Motor neuron (in vitro differentiated cells): ENCODE data around the gene ARHGAP21. TPM values are rescaled to one million over a fixed set of nuclear protein-coding genes. Genes with fewer than 3 reads are reported as not detected.
A peak's percentile ranks its signal among the peaks of the same experiment; 100 is the strongest.
"Not testable (repeated sequence)": the region's sequence is repeated elsewhere in the genome, so short reads cannot be mapped to it uniquely, and the experiment has no call there.

ENCODE experiments used
- ATAC-seq, 8 experiments: fragments of 200-7000 bp; cut with Tn5 transposase; replicated peaks in 6 of 8; 2 replicates each; pipeline ENCODE4 v1.8.0; 2021; ENCODE audit warnings: mild to moderate bottlenecking in 8 of 8, moderate library complexity in 8 of 8
- H3K27ac ChIP-seq, 2 donors: fragments of 250-450 bp; sonication (Bioruptor Pico); 2 replicates each; pipeline ENCODE4 v1.9.0; 2021; ENCODE audit warnings: antibody characterized with exemption in 2 of 2, mild to moderate bottlenecking in 2 of 2, moderate library complexity in 1 of 2
- H3K4me1 ChIP-seq, 2 donors: fragments of 250-450 bp; sonication (Bioruptor Pico); replicated peaks in 1 of 2; 2 replicates each; pipeline ENCODE4 v1.6.1; 2021; ENCODE audit warnings: antibody characterized with exemption in 2 of 2, mild to moderate bottlenecking in 2 of 2, moderate library complexity in 1 of 2
- H3K4me3 ChIP-seq, 5 donors: fragments of 250-450 bp; sonication (Bioruptor Pico); 2 replicates each; pipeline ENCODE4 v1.9.0; 2021; ENCODE audit warnings: antibody characterized with exemption in 5 of 5, mild to moderate bottlenecking in 5 of 5, moderate library complexity in 4 of 5
- WGBS, 10 experiments: fragments of 450-650 bp; shearing (Covaris generic); methylation state at CpG; one replicate each; pipeline ENCODE4 v1.0.0; 2022; 5-methylcytosine and 5-hydroxymethylcytosine counted together
- in situ Hi-C, 9 experiments: fragments of 400-800 bp; cut with MboI; loops; one replicate each; pipeline ENCODE4 v1.15.0; 2021; ENCODE audit warnings: low sequenced_read_pairs in 9 of 9, low pct_unique_long_range_greater_than_20kb in 2 of 9; ENCODE audit not compliant: unreplicated experiment in 9 of 9
- total RNA-seq, 8 experiments: library from RNA; unstranded; fragments of 300-600 nt; gene quantifications; 2 replicates each; pipeline versions ENCODE4 v1.2.3 to v1.2.4, GENCODE V29; 2022

ARHGAP21 gene
- total RNA-seq, 8 experiments from 2014 or later: 73.0 to 94.1 (median 83.2) TPM

DNA sequence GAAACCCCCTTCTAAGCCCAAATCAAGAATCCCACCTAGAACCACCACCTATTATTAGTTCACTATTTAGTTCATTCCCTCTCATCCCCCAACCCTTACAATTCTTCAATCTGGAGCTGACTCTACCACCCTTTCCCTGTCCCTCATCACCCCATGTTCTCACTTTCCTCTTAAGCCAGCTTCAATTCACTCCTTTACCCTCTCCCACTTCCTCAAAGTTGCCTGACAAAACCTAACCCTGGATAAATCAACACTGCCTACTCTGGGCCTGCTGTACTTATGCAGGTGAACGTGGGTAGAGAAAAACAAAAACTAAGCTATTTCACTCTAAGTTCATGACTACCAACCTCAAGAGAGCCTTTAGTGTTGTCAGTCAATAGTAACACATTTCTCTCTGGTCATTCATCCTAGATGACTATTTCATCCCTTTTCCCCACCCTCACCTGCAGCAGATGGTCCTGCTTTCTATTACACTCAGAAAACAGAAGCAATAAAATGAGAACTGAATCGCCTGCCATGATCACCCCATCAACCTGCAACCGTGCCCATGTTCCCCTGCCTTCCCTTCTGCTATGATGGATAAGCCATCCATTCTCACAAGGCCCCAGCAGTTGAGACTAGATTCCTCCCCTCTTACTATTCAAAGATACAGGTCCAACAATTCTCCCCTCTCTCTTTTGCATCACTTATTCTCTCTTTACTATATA lies 52.6 kb downstream of the ARHGAP21 start:
- 57 to 100% (median 84%) methylated on average over 1 to 3 of the region's 3 CpGs; no CpG with 5 or more reads in 1 of the 10 experiments for whole genome bisulfite sequencing, 10 experiments
- in situ Hi-C loops: no loop called here
- no peak for ATAC-seq
- no peaks in the 10 kb centered on the region for H3K4me1 ChIP-seq
- no peak overlapping the region for H3K4me3 ChIP-seq
- H3K27ac ChIP-seq: no peak overlapping the region

DNA sequence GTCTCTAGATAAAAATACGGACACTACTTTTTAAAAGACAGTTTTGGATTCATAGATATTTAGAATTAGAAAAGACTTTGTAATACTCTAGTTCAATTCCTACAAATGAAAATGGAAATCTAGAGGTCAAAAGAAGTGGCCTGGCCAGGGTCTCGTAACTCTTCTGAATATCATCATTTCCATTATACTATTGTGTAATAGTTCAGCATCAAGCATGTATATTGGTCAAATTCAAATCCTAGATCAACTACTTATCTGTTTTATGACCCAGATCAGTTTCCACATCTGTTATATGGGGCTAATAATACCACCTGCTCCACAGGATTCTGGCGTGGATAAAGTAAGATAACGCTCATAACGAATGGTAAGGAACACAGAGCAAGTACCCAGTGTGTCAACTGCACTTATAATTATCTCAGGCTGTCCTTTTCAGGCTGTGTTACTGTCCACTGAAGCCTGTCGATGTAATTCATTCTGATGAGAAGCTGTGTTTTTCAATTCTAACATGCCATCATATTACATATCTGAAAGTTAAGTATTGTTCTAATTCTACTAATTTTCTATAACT lies 54.3 kb downstream of the ARHGAP21 start:
- Histone ChIP-seq H3K27ac (no peak overlapping the region), H3K4me3 (no peak overlapping the region), H3K4me1 (no peaks in the 10 kb centered on the region)
- in situ Hi-C loops: no loop called here
- ATAC-seq: no peak
- 80 to 100% (median 96%) methylated on average over 1 to 6 of the region's 6 CpGs for WGBS, 10 experiments

DNA sequence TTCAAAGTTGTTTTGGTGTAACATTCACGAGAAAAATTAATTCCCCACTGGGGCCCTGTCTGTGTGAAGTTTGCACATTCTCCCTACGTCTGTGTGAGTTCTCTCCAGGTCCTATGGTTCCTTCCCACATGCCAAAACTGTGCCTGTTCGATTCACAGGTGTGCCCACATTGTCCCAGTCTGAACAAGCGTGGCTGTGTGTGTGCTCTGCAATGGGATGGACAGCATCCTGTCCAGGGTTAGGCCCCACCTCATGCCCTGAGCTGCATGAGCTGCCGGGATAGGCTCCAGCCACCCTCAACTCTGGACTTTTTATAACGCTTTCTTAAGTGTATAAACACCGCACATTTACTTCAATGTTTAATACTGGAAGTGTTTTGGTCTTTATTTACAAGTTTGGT lies 55.4 kb downstream of the ARHGAP21 start:
- H3K4me3 ChIP-seq: no peak overlapping the region

DNA sequence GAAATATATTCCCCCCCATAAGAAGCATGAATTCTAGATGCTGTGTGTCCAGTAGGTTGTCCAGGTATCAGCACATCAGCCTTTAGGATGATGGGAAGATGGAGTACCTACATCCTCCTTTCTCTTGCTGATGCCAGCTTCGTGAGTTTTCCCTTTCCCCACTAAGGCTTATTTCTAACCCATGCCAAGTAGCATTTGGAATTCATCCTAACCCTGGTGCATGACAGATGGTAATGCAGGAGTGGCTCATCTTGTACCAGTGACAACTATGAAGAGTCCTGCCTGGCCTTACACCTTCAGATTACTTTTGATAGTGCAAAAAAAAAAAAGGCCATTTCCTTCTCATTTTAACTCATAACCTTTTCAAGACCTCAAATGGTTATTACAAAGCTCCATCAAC lies 58.7 kb downstream of the ARHGAP21 start:
- Histone ChIP-seq H3K4me3 (no peak overlapping the region), H3K27ac (no peak overlapping the region), H3K4me1 (no peaks in the 10 kb centered on the region)
- WGBS, 10 experiments: 40 to 100% (median 100%) methylated on average over 1 of the region's 1 CpG; no CpG with 5 or more reads in 3 of the 10 experiments
- in situ Hi-C loops: no loop called here
- no peak for ATAC-seq

More for the DNA sequence above, 55.4 kb downstream of the ARHGAP21 start:
- no peak for ATAC-seq
- in situ Hi-C loops: no loop called here
- Histone ChIP-seq H3K4me1 (no peaks in the 10 kb centered on the region), H3K27ac (no peak overlapping the region)
- 83 to 100% (median 100%) methylated on average over 1 to 7 of the region's 7 CpGs; no CpG with 5 or more reads in 1 of the 10 experiments for WGBS, 10 experiments

DNA sequence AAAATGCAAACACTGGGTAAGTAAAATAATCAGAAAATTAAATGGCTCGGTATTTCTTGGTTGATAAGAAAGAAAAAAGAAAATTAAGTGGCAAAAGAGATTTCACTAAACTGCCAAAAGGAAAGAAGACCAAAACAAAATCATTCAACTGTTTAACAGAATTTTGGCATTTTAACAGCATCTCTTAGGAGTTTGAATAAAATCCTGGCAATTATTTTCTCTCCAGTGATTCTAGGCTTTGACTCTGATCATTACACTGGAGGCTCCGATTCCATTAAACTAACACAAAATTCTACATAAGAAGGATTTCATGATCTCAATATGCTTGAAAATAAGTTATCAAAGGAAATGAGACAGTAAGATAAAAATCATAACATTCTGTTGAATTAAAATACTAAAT lies 62.3 kb downstream of the ARHGAP21 start:
- WGBS, 10 experiments: 60 to 100% (median 91%) methylated on average over 1 to 2 of the region's 2 CpGs
- H3K27ac ChIP-seq: no peak overlapping the region
- H3K4me1 ChIP-seq: no peaks in the 10 kb centered on the region
- ATAC-seq: no peak
- in situ Hi-C loops: no loop called here
- no peak overlapping the region for H3K4me3 ChIP-seq

DNA sequence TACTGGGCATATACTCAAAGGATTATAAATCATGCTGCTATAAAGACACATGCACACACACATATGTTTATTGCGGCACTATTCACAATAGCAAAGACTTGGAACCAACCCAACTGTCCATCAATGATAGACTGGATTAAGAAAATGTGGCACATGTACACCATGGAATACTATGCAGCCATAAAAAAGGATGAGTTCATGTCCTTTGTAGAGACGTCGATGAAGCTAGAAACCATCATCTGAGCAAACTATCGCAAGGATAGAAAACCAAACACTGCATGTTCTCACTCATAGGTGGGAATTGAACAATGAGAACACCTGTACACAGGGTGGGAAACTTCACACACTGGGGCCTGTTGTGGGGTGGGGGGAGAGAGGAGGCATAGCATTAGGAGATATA lies 65.4 kb downstream of the ARHGAP21 start:
- H3K4me3 ChIP-seq, H3K27ac ChIP-seq, ATAC-seq, H3K4me1 ChIP-seq, in situ Hi-C loops: not testable (repeated sequence)
- 90 to 100% (median 93%) methylated on average over 1 to 3 of the region's 4 CpGs; no CpG with 5 or more reads in 7 of the 10 experiments for WGBS, 10 experiments

DNA sequence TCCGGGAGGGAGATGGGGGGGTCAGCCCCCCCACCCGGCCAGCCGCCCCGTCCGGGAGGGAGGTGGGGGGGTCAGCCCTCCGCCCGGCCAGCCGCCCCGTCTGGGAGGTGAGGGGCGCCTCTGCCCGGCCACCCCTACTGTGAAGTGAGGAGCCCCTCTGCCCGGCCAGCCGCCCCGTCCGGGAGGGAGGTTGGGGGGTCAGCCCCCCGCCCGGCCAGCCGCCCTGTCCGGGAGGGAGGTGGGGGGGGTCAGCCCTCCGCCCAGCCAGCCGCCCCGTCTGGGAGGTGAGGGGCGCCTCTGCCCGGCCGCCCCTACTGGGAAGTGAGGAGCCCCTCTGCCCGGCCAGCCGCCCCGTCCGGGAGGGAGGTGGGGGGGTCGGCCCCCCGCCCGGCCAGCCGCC lies 67.4 kb downstream of the ARHGAP21 start:
- in situ Hi-C loops, ATAC-seq: not testable (repeated sequence)

DNA sequence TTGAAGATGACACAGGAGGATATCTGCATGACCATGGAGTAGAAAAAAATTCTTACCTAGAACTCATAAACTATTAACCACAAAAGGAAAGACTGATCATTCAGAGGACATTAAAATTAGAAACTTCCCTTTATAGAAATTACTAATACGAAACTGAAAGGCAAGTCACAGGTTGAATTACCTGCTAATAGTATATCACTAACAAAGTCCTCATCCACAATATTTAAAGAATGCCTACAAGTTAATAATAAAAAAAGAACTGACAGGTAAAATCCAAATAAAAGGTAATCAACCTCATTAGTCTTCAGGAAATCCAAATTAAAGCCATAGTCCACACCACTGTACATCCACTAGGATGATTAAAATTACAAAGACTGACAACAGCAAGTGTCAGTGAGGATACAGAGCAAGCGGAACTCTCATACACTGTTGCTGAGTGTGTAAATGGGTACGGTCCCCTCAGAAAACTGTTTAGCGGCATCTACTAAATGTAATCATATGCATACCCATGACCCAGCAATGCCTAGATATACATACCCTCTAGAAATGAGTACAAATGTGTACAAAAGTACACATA lies 71.2 kb downstream of the ARHGAP21 start:
- Histone ChIP-seq H3K4me3 (no peak overlapping the region), H3K27ac (no peak overlapping the region), H3K4me1 (no peaks in the 10 kb centered on the region)
- in situ Hi-C loops: no loop called here
- ATAC-seq: no peak
- 93 to 100% (median 100%) methylated on average over 1 to 4 of the region's 4 CpGs; no CpG with 5 or more reads in 1 of the 10 experiments for WGBS, 10 experiments

More for the DNA sequence above, 67.4 kb downstream of the ARHGAP21 start:
- not testable (repeated sequence) for H3K4me1 ChIP-seq, H3K27ac ChIP-seq, H3K4me3 ChIP-seq
- WGBS, 10 experiments: no CpG with 5 or more reads among the region's 33 CpGs

DNA sequence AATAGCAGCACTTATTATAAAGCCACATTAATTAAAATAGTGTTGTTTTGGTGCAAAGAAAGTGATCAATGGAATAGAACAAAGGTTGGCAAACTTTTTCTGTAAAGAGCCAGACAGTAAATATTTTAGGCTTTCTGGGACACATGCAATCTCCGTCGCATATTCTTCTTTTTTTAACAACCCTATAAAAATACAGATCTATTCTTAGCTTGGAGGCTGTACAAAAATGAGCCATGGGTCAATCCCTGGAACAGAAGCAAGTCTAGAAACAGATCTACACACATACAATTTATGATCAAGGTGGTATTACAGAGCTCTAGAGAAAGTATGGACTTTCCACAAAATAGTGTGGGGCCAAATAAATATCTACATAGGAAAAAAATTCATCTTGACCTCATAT lies 71.8 kb downstream of the ARHGAP21 start:
- H3K4me3 ChIP-seq: no peak overlapping the region
- H3K27ac ChIP-seq: no peak overlapping the region
- ATAC-seq: no peak
- WGBS, 10 experiments: 40 to 100% (median 95%) methylated on average over 1 to 2 of the region's 2 CpGs; no CpG with 5 or more reads in 1 of the 10 experiments
- no peaks in the 10 kb centered on the region for H3K4me1 ChIP-seq
- in situ Hi-C loops: no loop called here

DNA sequence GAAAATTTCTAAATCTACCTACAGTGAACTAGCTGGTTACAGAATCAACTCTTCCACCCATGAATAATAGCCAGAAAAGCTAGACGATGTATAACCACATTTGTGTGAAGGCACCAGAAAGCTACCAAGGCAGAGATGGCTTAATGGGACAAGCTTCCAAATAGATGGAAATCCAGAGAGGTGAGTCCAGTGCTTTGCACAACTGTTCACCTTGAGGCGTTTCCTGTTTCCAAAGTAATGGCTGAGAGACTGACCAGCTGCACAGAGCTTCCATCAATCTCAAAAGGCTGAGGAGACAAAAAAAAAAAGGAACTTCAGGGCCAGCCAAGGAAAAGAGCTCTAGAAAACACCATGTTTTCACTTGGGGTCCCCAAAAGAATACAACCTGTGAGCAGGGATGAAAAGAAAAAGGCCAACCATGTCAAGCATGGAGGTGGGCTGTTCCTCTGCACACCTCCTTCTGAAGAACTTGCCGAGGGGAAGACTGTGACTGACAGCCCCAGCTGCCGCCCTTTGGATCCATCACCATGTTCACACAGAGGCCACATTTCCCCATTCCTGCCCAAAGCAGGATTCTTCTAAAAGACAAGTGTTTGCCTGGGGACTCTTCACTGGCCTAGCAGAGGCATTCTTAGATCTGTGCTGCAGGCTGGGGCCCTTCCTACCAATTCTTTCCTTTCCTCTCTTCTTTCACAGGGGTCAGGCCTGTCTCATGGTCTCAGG lies 72.9 kb downstream of the ARHGAP21 start:
- H3K4me3 ChIP-seq: no peak overlapping the region
- no peaks in the 10 kb centered on the region for H3K4me1 ChIP-seq
- ATAC-seq: no peak
- in situ Hi-C loops: no loop called here
- no peak overlapping the region for H3K27ac ChIP-seq
- WGBS, 10 experiments: 79 to 100% (median 93%) methylated on average over 1 to 3 of the region's 4 CpGs; no CpG with 5 or more reads in 1 of the 10 experiments

DNA sequence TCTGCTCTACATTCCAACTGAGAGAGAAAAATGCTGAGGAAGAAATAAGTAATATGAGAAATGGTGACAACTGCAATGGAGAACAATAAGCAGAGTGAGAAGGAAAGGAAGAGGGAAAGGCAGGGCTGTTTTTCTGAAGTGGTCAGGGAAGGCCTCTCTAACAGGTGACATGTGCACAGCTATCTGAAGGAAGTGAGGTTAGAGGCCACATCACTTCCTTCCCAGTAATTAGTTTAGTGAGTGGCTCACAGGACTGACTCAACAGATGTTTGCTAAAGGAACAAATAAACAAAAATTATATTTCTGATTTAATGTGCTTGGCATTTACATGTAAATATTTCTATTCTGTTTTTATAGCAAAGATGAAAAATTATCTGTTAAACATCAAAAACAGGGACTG lies 77.9 kb downstream of the ARHGAP21 start:
- Histone ChIP-seq H3K4me1 (no peaks in the 10 kb centered on the region), H3K4me3 (no peak overlapping the region), H3K27ac (no peak overlapping the region)
- ATAC-seq: peak in 2 of 8 experiments; percentile 29 to 38
- in situ Hi-C loops: loop anchor here in 3 of 9 experiments (25.0 kb wide), 2 partner anchors 342 to 442 kb away; no protein-coding TSS in a partner anchor

DNA sequence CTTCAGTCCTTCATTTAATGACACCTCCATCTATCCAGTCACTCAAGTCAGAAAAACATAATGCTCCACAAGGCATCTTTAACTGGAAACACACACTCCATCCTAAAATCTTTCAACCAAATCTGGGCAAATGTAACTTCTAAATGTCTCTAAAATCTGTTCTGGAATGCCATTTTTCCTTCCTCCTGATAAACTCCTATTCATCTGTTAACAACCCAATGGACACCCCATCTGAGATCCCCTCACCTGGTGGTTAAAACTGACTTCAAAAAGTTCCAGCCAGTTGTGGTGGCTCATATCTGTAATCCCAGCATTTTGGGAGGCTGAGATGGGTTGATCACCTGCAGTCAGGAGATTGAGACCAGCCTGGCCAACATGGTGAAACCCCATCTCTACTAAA lies 78.7 kb downstream of the ARHGAP21 start:
- Histone ChIP-seq H3K27ac (no peak overlapping the region), H3K4me3 (no peak overlapping the region), H3K4me1 (no peaks in the 10 kb centered on the region)
- ATAC-seq: no peak
- in situ Hi-C loops: loop anchor here in 3 of 9 experiments (25.0 kb wide), 2 partner anchors 342 to 442 kb away; no protein-coding TSS in a partner anchor

DNA sequence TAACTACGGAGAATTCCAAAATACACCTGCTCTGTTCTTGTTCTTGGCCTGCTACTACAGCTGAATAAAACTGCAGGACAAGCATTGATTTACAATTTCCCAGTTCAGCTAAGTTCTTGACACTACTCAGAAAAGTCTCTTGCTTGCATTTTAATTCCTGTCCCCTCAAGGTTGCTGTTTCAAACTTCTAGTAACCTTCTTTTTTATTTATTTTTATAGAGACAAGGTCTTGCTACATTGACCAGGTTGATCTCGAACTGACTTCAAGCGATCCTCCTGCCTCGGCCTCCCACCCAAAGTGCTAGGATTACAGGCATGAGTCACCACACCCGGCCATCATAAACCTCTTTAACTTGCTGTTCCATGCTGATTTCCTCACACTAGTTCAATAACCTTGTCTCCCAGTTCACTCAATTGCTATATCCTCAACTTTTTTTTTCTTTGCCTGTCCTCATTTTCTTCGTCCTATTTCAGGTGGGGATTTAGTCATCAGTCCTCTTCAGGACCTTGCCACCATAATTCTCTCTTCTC lies 79.9 kb downstream of the ARHGAP21 start:
- H3K4me3 ChIP-seq: no peak overlapping the region
- ATAC-seq: no peak
- H3K27ac ChIP-seq: no peak overlapping the region
- in situ Hi-C loops: loop anchor here in 3 of 9 experiments (25.0 kb wide), 2 partner anchors 344 to 444 kb away; no protein-coding TSS in a partner anchor
- WGBS, 10 experiments: 86 to 100% (median 92%) methylated on average over 3 to 6 of the region's 6 CpGs; no CpG with 5 or more reads in 1 of the 10 experiments
- no peaks in the 10 kb centered on the region for H3K4me1 ChIP-seq
